ENCODE data around the gene NCSTN. TPM values are rescaled to one million over a fixed set of nuclear protein-coding genes. Genes with fewer than 3 reads are reported as not detected.

Gene NCSTN
- total and polyA plus RNA-seq, 4 donors: 17.0 to 67.3 (median 53.1) TPM

GRCh38 chr1:160363951-160364735 is 21.0 kb downstream of the NCSTN start:
- intact Hi-C loops (cut with DNase I): no loop called here
- H3K4me3 ChIP-seq (ENCODE audit: low read length in 2 of 2): no peak overlapping the region
- no peaks in the 10 kb centered on the region for H3K4me1 ChIP-seq (ENCODE audit: control insufficient read depth in 1 of 2, insufficient read depth in 2 of 2, low read length in 2 of 2)
- no peaks in the 10 kb centered on the region for H3K36me3 ChIP-seq (ENCODE audit: control insufficient read depth in 1 of 2, insufficient read depth in 2 of 2, low read length in 1 of 2)
- H3K9me3 ChIP-seq (ENCODE audit: control insufficient read depth, low read length): no peaks in the 10 kb centered on the region
- no peak overlapping the region for H3K27ac ChIP-seq (ENCODE audit: low read depth in 1 of 2, low read length in 2 of 2)
- DNase-seq (no peak), ATAC-seq (ENCODE audit: low FRiP score) (no peak)
- 64 to 69% methylated on average over 12 of the region's 12 CpGs for WGBS, 2 donors
- no peaks in the 10 kb centered on the region for H3K27me3 ChIP-seq (ENCODE audit: control insufficient read depth in 1 of 2, insufficient read depth in 2 of 2, low read length in 1 of 2)

- Histone ChIP-seq H3K9me3 (ENCODE audit: control insufficient read depth, low read length) (no peaks in the 10 kb centered on the region), H3K4me3 (ENCODE audit: low read length in 2 of 2) (no peak overlapping the region), H3K4me1 (ENCODE audit: control insufficient read depth in 1 of 2, insufficient read depth in 2 of 2, low read length in 2 of 2) (no peaks in the 10 kb centered on the region), H3K27me3 (ENCODE audit: control insufficient read depth in 1 of 2, insufficient read depth in 2 of 2, low read length in 1 of 2) (no peaks in the 10 kb centered on the region), H3K27ac (ENCODE audit: low read depth in 1 of 2, low read length in 2 of 2) (no peak overlapping the region), H3K36me3 (ENCODE audit: control insufficient read depth in 1 of 2, insufficient read depth in 2 of 2, low read length in 1 of 2) (no peaks in the 10 kb centered on the region)
- intact Hi-C loops (cut with DNase I): no loop called here
- ATAC-seq (ENCODE audit: low FRiP score): no peak
- no peak for DNase-seq
- WGBS, 2 donors: 93 to 100% methylated on average over 1 of the region's 1 CpG
Measured at GRCh38 chr1:160365325-160365724, 22.1 kb downstream of the NCSTN start.

GRCh38 chr1:160366731-160367515 is 23.7 kb downstream of the NCSTN start, which contains the start of gene NHLH1:
NHLH1 (plus strand) TSS chr1:160367071; CDS start chr1:160370732, 3,661 bp downstream.
- Histone ChIP-seq H3K9me3 (ENCODE audit: control insufficient read depth, low read length) (no peaks in the 10 kb centered on the region), H3K27ac (ENCODE audit: low read depth in 1 of 2, low read length in 2 of 2) (no peak within 1 kb of the TSS), H3K36me3 (ENCODE audit: control insufficient read depth in 1 of 2, insufficient read depth in 2 of 2, low read length in 1 of 2) (no peaks in the 10 kb centered on the region), H3K4me3 (ENCODE audit: low read length in 2 of 2) (no peak within 1 kb of the TSS), H3K4me1 (ENCODE audit: control insufficient read depth in 1 of 2, insufficient read depth in 2 of 2, low read length in 2 of 2) (no peaks in the 10 kb centered on the region), H3K27me3 (ENCODE audit: control insufficient read depth in 1 of 2, insufficient read depth in 2 of 2, low read length in 1 of 2) (no peaks in the 10 kb centered on the region)
- DNase-seq (no peak), ATAC-seq (ENCODE audit: low FRiP score) (no peak)
- intact Hi-C loops (cut with DNase I): no loop called here
- WGBS, 2 donors: 58 to 60% methylated on average over 15 of the region's 15 CpGs

GRCh38 chr1:160367516-160367900 is 24.3 kb downstream of the NCSTN start:
- no peak for DNase-seq
- WGBS, 2 donors: 26 to 45% methylated on average over 4 of the region's 4 CpGs
- intact Hi-C loops (cut with DNase I): no loop called here

GRCh38 chr1:160367934-160368923 is 25.0 kb downstream of the NCSTN start:
- ATAC-seq (ENCODE audit: low FRiP score) (no peak), DNase-seq (no peak)
- H3K4me1 ChIP-seq (ENCODE audit: control insufficient read depth in 1 of 2, insufficient read depth in 2 of 2, low read length in 2 of 2): no peaks in the 10 kb centered on the region
- H3K9me3 ChIP-seq (ENCODE audit: control insufficient read depth, low read length): no peaks in the 10 kb centered on the region
- H3K36me3 ChIP-seq (ENCODE audit: control insufficient read depth in 1 of 2, insufficient read depth in 2 of 2, low read length in 1 of 2): no peaks in the 10 kb centered on the region
- H3K27me3 ChIP-seq (ENCODE audit: control insufficient read depth in 1 of 2, insufficient read depth in 2 of 2, low read length in 1 of 2): no peaks in the 10 kb centered on the region
- intact Hi-C loops (cut with DNase I): no loop called here
- H3K27ac ChIP-seq (ENCODE audit: low read depth in 1 of 2, low read length in 2 of 2): no peak overlapping the region
- 74 to 82% methylated on average over 4 of the region's 4 CpGs for WGBS, 2 donors
- no peak overlapping the region for H3K4me3 ChIP-seq (ENCODE audit: low read length in 2 of 2)

More at GRCh38 chr1:160367516-160367900, 24.3 kb downstream of the NCSTN start:
- no peaks in the 10 kb centered on the region for H3K4me1 ChIP-seq (ENCODE audit: control insufficient read depth in 1 of 2, insufficient read depth in 2 of 2, low read length in 2 of 2)
- no peak overlapping the region for H3K27ac ChIP-seq (ENCODE audit: low read depth in 1 of 2, low read length in 2 of 2)
- H3K4me3 ChIP-seq (ENCODE audit: low read length in 2 of 2): no peak overlapping the region
- no peaks in the 10 kb centered on the region for H3K27me3 ChIP-seq (ENCODE audit: control insufficient read depth in 1 of 2, insufficient read depth in 2 of 2, low read length in 1 of 2)
- no peaks in the 10 kb centered on the region for H3K36me3 ChIP-seq (ENCODE audit: control insufficient read depth in 1 of 2, insufficient read depth in 2 of 2, low read length in 1 of 2)
- H3K9me3 ChIP-seq (ENCODE audit: control insufficient read depth, low read length): no peaks in the 10 kb centered on the region
- ATAC-seq (ENCODE audit: low FRiP score): no peak

GRCh38 chr1:160369087-160369486 is 25.9 kb downstream of the NCSTN start:
- 81 to 83% methylated on average over 1 of the region's 1 CpG for WGBS, 2 donors
- Histone ChIP-seq H3K4me1 (ENCODE audit: control insufficient read depth in 1 of 2, insufficient read depth in 2 of 2, low read length in 2 of 2) (no peaks in the 10 kb centered on the region), H3K36me3 (ENCODE audit: control insufficient read depth in 1 of 2, insufficient read depth in 2 of 2, low read length in 1 of 2) (no peaks in the 10 kb centered on the region), H3K4me3 (ENCODE audit: low read length in 2 of 2) (no peak overlapping the region), H3K27me3 (ENCODE audit: control insufficient read depth in 1 of 2, insufficient read depth in 2 of 2, low read length in 1 of 2) (no peaks in the 10 kb centered on the region), H3K27ac (ENCODE audit: low read depth in 1 of 2, low read length in 2 of 2) (no peak overlapping the region), H3K9me3 (ENCODE audit: control insufficient read depth, low read length) (no peaks in the 10 kb centered on the region)
- ATAC-seq (ENCODE audit: low FRiP score) (no peak), DNase-seq (no peak)
- intact Hi-C loops (cut with DNase I): no loop called here

- WGBS, 2 donors: 58 to 60% methylated on average over 42 of the region's 42 CpGs
- no peak for ATAC-seq (ENCODE audit: low FRiP score)
- Histone ChIP-seq H3K4me3 (ENCODE audit: low read length in 2 of 2) (no peak overlapping the region), H3K9me3 (ENCODE audit: control insufficient read depth, low read length) (no peaks in the 10 kb centered on the region), H3K4me1 (ENCODE audit: control insufficient read depth in 1 of 2, insufficient read depth in 2 of 2, low read length in 2 of 2) (no peaks in the 10 kb centered on the region), H3K27ac (ENCODE audit: low read depth in 1 of 2, low read length in 2 of 2) (no peak overlapping the region), H3K27me3 (ENCODE audit: control insufficient read depth in 1 of 2, insufficient read depth in 2 of 2, low read length in 1 of 2) (no peaks in the 10 kb centered on the region), H3K36me3 (ENCODE audit: control insufficient read depth in 1 of 2, insufficient read depth in 2 of 2, low read length in 1 of 2) (no peaks in the 10 kb centered on the region)
- DNase-seq: no peak
- intact Hi-C loops (cut with DNase I): no loop called here
Measured at GRCh38 chr1:160370561-160371345, 27.6 kb downstream of the NCSTN start.

- no peak for ATAC-seq (ENCODE audit: low FRiP score)
- no peaks in the 10 kb centered on the region for H3K9me3 ChIP-seq (ENCODE audit: control insufficient read depth, low read length)
- no peak for DNase-seq
- no peaks in the 10 kb centered on the region for H3K27me3 ChIP-seq (ENCODE audit: control insufficient read depth in 1 of 2, insufficient read depth in 2 of 2, low read length in 1 of 2)
- H3K4me1 ChIP-seq (ENCODE audit: control insufficient read depth in 1 of 2, insufficient read depth in 2 of 2, low read length in 2 of 2): no peaks in the 10 kb centered on the region
- H3K27ac ChIP-seq (ENCODE audit: low read depth in 1 of 2, low read length in 2 of 2): no peak overlapping the region
- intact Hi-C loops (cut with DNase I): no loop called here
- no peak overlapping the region for H3K4me3 ChIP-seq (ENCODE audit: low read length in 2 of 2)
- no peaks in the 10 kb centered on the region for H3K36me3 ChIP-seq (ENCODE audit: control insufficient read depth in 1 of 2, insufficient read depth in 2 of 2, low read length in 1 of 2)
Measured at GRCh38 chr1:160371346-160371631, 28.1 kb downstream of the NCSTN start.
